H1 (cell line): ENCODE data around the gene WDR13. TPM values are rescaled to one million over a fixed set of nuclear protein-coding genes. Genes with fewer than 3 reads are reported as not detected.

Source experiments
- CTCF ChIA-PET: fragments of 300-600 bp; sonication (Branson Sonifier 250); formaldehyde crosslinking; loops from one replicate; lab custom pipeline; 2021; ENCODE audit not compliant: partially characterized antibody; lab: Charles Lee
- POLR2A ChIA-PET: fragments of 300-600 bp; sonication (Branson Sonifier 250); formaldehyde crosslinking; loops from one replicate; lab custom pipeline; 2021; ENCODE audit warnings: inconsistent platforms; ENCODE audit not compliant: partially characterized antibody; lab: Charles Lee
- DNase-seq, 2 experiments: peaks; one replicate each; pipeline versions ENCODE4 v3.0.0 to v3.0.0-alpha.2; 2010 to 2022; ENCODE audit warnings: low spot score in 2 of 2, low read depth in 1 of 2, mixed read lengths in 1 of 2
- FAIRE-seq: peaks from 2 replicates; lab custom pipeline; 2011; peaks lifted over from hg19 to GRCh38; lab: Jason Lieb, UNC
- H2AFZ ChIP-seq: 2 replicates; pipeline ENCODE4 v1.8.1; 2012; ENCODE audit warnings: low read length, inconsistent platforms
- H2AK5ac ChIP-seq: 2 replicates; pipeline ENCODE4 v1.6.1; 2013; ENCODE audit warnings: low read depth, low read length
- H2BK120ac ChIP-seq: replicated peaks from 2 replicates; pipeline ENCODE3; 2013; ENCODE audit warnings: low read depth, low read length, inconsistent platforms
- H2BK12ac ChIP-seq: 2 replicates; pipeline ENCODE4 v1.6.1; 2013; ENCODE audit warnings: low read depth, low read length
- H2BK15ac ChIP-seq: 2 replicates; pipeline ENCODE4 v1.6.1; 2013; ENCODE audit warnings: low read length
- H2BK20ac ChIP-seq: 2 replicates; pipeline ENCODE4 v1.6.1; 2013; ENCODE audit warnings: low read length
- H2BK5ac ChIP-seq: 2 replicates; pipeline ENCODE4 v1.6.1; 2013; ENCODE audit warnings: low read depth, low read length
- H3K14ac ChIP-seq: 2 replicates; pipeline ENCODE4 v1.6.1; 2013; ENCODE audit warnings: inconsistent platforms; ENCODE audit not compliant: insufficient read length
- H3K18ac ChIP-seq: 2 replicates; pipeline ENCODE4 v1.6.1; 2013; ENCODE audit warnings: low read length; ENCODE audit errors: extremely low read depth
- H3K23ac ChIP-seq: 2 replicates; pipeline ENCODE4 v1.6.1; 2013; ENCODE audit warnings: inconsistent platforms; ENCODE audit not compliant: insufficient read length
- H3K23me2 ChIP-seq: 2 replicates; pipeline ENCODE4 v1.6.1; 2013; ENCODE audit warnings: low read depth, low read length
- H3K27ac ChIP-seq: 2 replicates; pipeline ENCODE4 v1.6.1; 2011; ENCODE audit warnings: low read depth, low read length, inconsistent platforms
- H3K27me3 ChIP-seq, 4 experiments: replicated peaks in 1 of 4; 1 replicate in 1 of 4; 2 replicates in 3 of 4; pipeline versions ENCODE4 v1.6.1 to v1.8.1; 2011 to 2013; ENCODE audit warnings: low read length in 3 of 4, mild to moderate bottlenecking in 3 of 4, inconsistent platforms in 2 of 4, mixed read lengths in 2 of 4, moderate library complexity in 1 of 4; ENCODE audit not compliant: control insufficient read depth in 3 of 4, insufficient read depth in 3 of 4; ENCODE audit errors: extremely low read depth in 1 of 4
- H3K36me3 ChIP-seq, 4 experiments: 2 replicates each; pipeline versions ENCODE4 v1.6.1 to v1.8.1; 2011 to 2013; ENCODE audit warnings: mild to moderate bottlenecking in 4 of 4, low read length in 3 of 4, moderate library complexity in 2 of 4, control low read depth in 1 of 4, inconsistent platforms in 1 of 4; ENCODE audit not compliant: insufficient read depth in 4 of 4, control insufficient read depth in 2 of 4
- H3K4ac ChIP-seq: replicated peaks from 2 replicates; pipeline ENCODE3; 2013; ENCODE audit warnings: low read length, low read depth, mixed read lengths, inconsistent platforms; ENCODE audit not compliant: insufficient read length
- H3K4me1 ChIP-seq, 4 experiments: replicated peaks in 1 of 4; 1 replicate in 1 of 4; 2 replicates in 3 of 4; pipeline versions ENCODE4 v1.6.1 to v1.8.1; 2011 to 2013; ENCODE audit warnings: low read length in 3 of 4, inconsistent platforms in 2 of 4, mixed read lengths in 1 of 4; ENCODE audit not compliant: insufficient read depth in 4 of 4, control insufficient read depth in 3 of 4
- H3K4me2 ChIP-seq, 2 experiments: 2 replicates each; pipeline versions ENCODE4 v1.6.1 to v1.8.1; 2011 to 2013; ENCODE audit warnings: low read depth in 2 of 2, low read length in 2 of 2, control low read depth in 1 of 2, inconsistent platforms in 1 of 2, mild to moderate bottlenecking in 1 of 2; ENCODE audit not compliant: insufficient read depth in 1 of 2
- H3K4me3 ChIP-seq, 4 experiments: fragments of 200-600, 300-600 bp in 1 of 4; sonication (generic), shearing (Covaris generic), sonication (Bioruptor Twin) in 1 of 4; 2 replicates each; pipeline versions ENCODE4 v1.5.1 to v1.8.1; 2011 to 2016; ENCODE audit warnings: low read length in 4 of 4, low read depth in 3 of 4, control low read depth in 2 of 4, inconsistent platforms in 2 of 4, mild to moderate bottlenecking in 2 of 4, mixed read lengths in 1 of 4, moderate library complexity in 1 of 4; ENCODE audit not compliant: insufficient read depth in 2 of 4; ENCODE audit errors: extremely low read depth in 1 of 4
- H3K56ac ChIP-seq: replicated peaks from 2 replicates; pipeline ENCODE3; 2013; ENCODE audit warnings: low read depth, mild to moderate bottlenecking, mixed read lengths, low read length, inconsistent platforms; ENCODE audit not compliant: insufficient read length
- H3K79me1 ChIP-seq: 2 replicates; pipeline ENCODE4 v1.6.1; 2013; ENCODE audit warnings: low read depth, low read length, control low read depth
- H3K79me2 ChIP-seq, 2 experiments: 2 replicates each; pipeline versions ENCODE4 v1.6.1 to v1.8.1; 2012 to 2013; ENCODE audit warnings: low read length in 2 of 2, mild to moderate bottlenecking in 2 of 2, inconsistent platforms in 1 of 2; ENCODE audit not compliant: insufficient read depth in 2 of 2, control insufficient read depth in 1 of 2
- H3K9ac ChIP-seq, 4 experiments: replicated peaks in 1 of 4; 1 replicate in 1 of 4; 2 replicates in 3 of 4; pipeline versions ENCODE4 v1.6.1 to v1.8.1; 2011 to 2013; ENCODE audit warnings: low read depth in 3 of 4, low read length in 3 of 4, control low read depth in 2 of 4, mild to moderate bottlenecking in 2 of 4, moderate library complexity in 2 of 4, inconsistent platforms in 1 of 4; ENCODE audit errors: extremely low read depth in 1 of 4
- H3K9me3 ChIP-seq, 2 experiments: 2 replicates each; pipeline versions ENCODE4 v1.6.1 to v1.8.1; 2012 to 2013; ENCODE audit warnings: mild to moderate bottlenecking in 2 of 2, moderate library complexity in 2 of 2, control low read depth in 1 of 2, inconsistent platforms in 1 of 2, low read depth in 1 of 2, low read length in 1 of 2, mixed read lengths in 1 of 2; ENCODE audit not compliant: insufficient read depth in 2 of 2
- H4K20me1 ChIP-seq, 2 experiments: replicated peaks in 1 of 2; 2 replicates each; pipeline versions ENCODE3 to v1.8.1; 2011 to 2013; ENCODE audit warnings: inconsistent platforms in 2 of 2, low read length in 2 of 2, mild to moderate bottlenecking in 1 of 2; ENCODE audit not compliant: insufficient read depth in 2 of 2, control insufficient read depth in 1 of 2
- H4K5ac ChIP-seq: 2 replicates; pipeline ENCODE4 v1.6.1; 2013; ENCODE audit warnings: low read length, low read depth, mixed read lengths, inconsistent platforms; ENCODE audit not compliant: insufficient read length
- H4K8ac ChIP-seq: 2 replicates; pipeline ENCODE4 v1.8.0; 2013; ENCODE audit warnings: mild to moderate bottlenecking, moderate library complexity, low read length, inconsistent platforms; ENCODE audit not compliant: insufficient read depth; ENCODE audit errors: extremely low read depth
- H4K91ac ChIP-seq: replicated peaks from 2 replicates; pipeline ENCODE3; 2013; ENCODE audit warnings: low read length, mixed read lengths, inconsistent platforms; ENCODE audit not compliant: insufficient read length
- YY1 ChIP-seq: IDR thresholded peaks from 2 replicates; pipeline ENCODE4 v1.6.1; 2011; ENCODE audit warnings: low read depth, mild to moderate bottlenecking, low read length
- WGBS, 2 experiments: shearing (Covaris generic) in 1 of 2; methylation state at CpG; one replicate each; pipeline versions ENCODE4 v1.1.6 to v1.1.7; 2013 to 2015; ENCODE audit warnings: low lambda C conversion rate in 2 of 2, mixed read lengths in 2 of 2, inconsistent platforms in 1 of 2, low coverage in 1 of 2, missing lambda C conversion rate in 1 of 2; ENCODE audit not compliant: insufficient replicate concordance in 2 of 2, insufficient coverage in 1 of 2, insufficient read length in 1 of 2; ENCODE audit errors: extremely low coverage in 1 of 2, missing lambda C conversion rate in 1 of 2; 5-methylcytosine and 5-hydroxymethylcytosine counted together
- polyA plus RNA-seq, 7 experiments: library from polyadenylated mRNA; depleted of rRNA in 3 of 7; stranded (reverse) in 5 of 7; unstranded in 2 of 7; fragments of >200 nt in 5 of 7; fragments of 200-250 nt in 2 of 7; gene quantifications; 1 replicate in 5 of 7; 2 replicates in 1 of 7; 4 replicates in 1 of 7; pipeline versions ENCODE4 v1.2.1 to v1.2.3, GENCODE V29; 2011 to 2013; ENCODE audit warnings: missing spikeins in 2 of 7, mixed read lengths in 2 of 7
- total RNA-seq: library from RNA; stranded (reverse); fragmentation: NEBNext Ultra II Directional; extraction: Animal tissue kit (Norgen Biotek cat#: 25700); gene quantifications from 2 replicates; pipeline ENCODE4 v1.2.1, GENCODE V29; 2021

Gene WDR13
- total and polyA plus RNA-seq, 2 of the 8 experiments (the other 6 are each of a cell fraction or from before 2014, with no cell fraction given): 19.4 to 46.3 TPM

GRCh38 chrX:48613502-48614160, 16.3 kb downstream of the WDR13 start:
- TF ChIP-seq YY1: no peak
- Histone ChIP-seq H2BK12ac (no peak overlapping the region), H2BK120ac (no peak overlapping the region), H3K23ac (no peak overlapping the region), H3K79me1 (no peaks in the 10 kb centered on the region), H3K4me3 (no peak overlapping the region), H3K36me3 (no peaks in the 10 kb centered on the region), H3K9ac (no peak overlapping the region), H3K4ac (no peak overlapping the region), H2BK20ac (no peak overlapping the region), H3K56ac (no peak overlapping the region), H3K18ac (no peak overlapping the region), H2AFZ (no peak overlapping the region), H3K23me2 (no peaks in the 10 kb centered on the region), H3K4me1 (no peaks in the 10 kb centered on the region; a peak in 1 of 7 replicates), H3K9me3 (no peaks in the 10 kb centered on the region), H2BK15ac (no peak overlapping the region), H2BK5ac (no peak overlapping the region), H3K27ac (no peak overlapping the region), H2AK5ac (no peak overlapping the region), H4K5ac (no peak overlapping the region), H4K8ac (no peak overlapping the region), H4K20me1 (no peaks in the 10 kb centered on the region), H3K79me2 (no peaks in the 10 kb centered on the region), H3K14ac (no peak overlapping the region), H3K4me2 (no peak overlapping the region), H4K91ac (no peak overlapping the region), H3K27me3 (no peaks in the 10 kb centered on the region)
- 86% methylated on average over 4 of the region's 6 CpGs; no CpG with 5 or more reads in 1 of the 2 experiments for WGBS, 2 experiments
- ChIA-PET POLR2A (no interaction called here), CTCF (no interaction called here)
- DNase-seq (no peak), FAIRE-seq (no peak)
